Panc1 (cell line): ENCODE measurements around the gene COIL.

Experiments
- POLR2AphosphoS5 ChIP-seq: IDR thresholded peaks from 2 replicates; pipeline ENCODE4 v1.6.1; 2012; ENCODE audit warnings: mild to moderate bottlenecking, low read depth, low read length, moderate library complexity
- TCF7L2 ChIP-seq: IDR thresholded peaks from 2 replicates; pipeline ENCODE4 v1.6.1; 2011; ENCODE audit warnings: mild to moderate bottlenecking, low read depth, low read length, inconsistent platforms
- TF ChIP-seq, protein P1 (sequence below): fragments of 450-650 bp; IDR thresholded peaks from 2 replicates; pipeline ENCODE4 v1.5.1; 2017; ENCODE audit warnings: mild to moderate bottlenecking
- TF ChIP-seq, protein P2 (sequence below), 2 experiments: IDR thresholded peaks; 2 replicates each; pipeline ENCODE4 v1.6.1; 2011 to 2012; ENCODE audit warnings: low read depth in 2 of 2, control low read depth in 1 of 2, low read length in 1 of 2, mild to moderate bottlenecking in 1 of 2, moderate library complexity in 1 of 2; ENCODE audit not compliant: insufficient read depth in 1 of 2

DNA sequence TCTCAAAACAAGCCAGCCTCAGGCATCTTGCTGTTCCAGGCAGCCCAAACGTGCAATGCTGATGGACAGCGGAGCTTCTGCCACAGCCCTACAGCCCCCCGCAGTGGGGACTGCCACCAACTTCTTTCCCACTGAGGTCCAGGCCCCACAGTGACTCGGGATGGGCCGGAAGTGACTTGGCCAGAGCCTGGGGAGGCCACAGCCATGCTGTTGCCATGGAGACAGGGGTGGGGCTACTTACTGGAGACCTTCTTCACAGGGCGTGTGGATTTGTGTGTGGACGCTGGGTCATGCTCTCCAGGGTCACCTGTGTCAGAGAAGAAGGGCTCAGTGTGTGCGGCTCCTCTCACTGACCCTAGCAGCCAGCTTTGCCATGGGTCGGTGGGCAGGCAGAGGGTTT, 62.0 kb downstream of the COIL start:
- TF ChIP-seq, protein P1, sequence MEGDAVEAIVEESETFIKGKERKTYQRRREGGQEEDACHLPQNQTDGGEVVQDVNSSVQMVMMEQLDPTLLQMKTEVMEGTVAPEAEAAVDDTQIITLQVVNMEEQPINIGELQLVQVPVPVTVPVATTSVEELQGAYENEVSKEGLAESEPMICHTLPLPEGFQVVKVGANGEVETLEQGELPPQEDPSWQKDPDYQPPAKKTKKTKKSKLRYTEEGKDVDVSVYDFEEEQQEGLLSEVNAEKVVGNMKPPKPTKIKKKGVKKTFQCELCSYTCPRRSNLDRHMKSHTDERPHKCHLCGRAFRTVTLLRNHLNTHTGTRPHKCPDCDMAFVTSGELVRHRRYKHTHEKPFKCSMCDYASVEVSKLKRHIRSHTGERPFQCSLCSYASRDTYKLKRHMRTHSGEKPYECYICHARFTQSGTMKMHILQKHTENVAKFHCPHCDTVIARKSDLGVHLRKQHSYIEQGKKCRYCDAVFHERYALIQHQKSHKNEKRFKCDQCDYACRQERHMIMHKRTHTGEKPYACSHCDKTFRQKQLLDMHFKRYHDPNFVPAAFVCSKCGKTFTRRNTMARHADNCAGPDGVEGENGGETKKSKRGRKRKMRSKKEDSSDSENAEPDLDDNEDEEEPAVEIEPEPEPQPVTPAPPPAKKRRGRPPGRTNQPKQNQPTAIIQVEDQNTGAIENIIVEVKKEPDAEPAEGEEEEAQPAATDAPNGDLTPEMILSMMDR = no peak
- TF ChIP-seq TCF7L2 (no peak), POLR2AphosphoS5 (no peak)
- TF ChIP-seq, protein P2, sequence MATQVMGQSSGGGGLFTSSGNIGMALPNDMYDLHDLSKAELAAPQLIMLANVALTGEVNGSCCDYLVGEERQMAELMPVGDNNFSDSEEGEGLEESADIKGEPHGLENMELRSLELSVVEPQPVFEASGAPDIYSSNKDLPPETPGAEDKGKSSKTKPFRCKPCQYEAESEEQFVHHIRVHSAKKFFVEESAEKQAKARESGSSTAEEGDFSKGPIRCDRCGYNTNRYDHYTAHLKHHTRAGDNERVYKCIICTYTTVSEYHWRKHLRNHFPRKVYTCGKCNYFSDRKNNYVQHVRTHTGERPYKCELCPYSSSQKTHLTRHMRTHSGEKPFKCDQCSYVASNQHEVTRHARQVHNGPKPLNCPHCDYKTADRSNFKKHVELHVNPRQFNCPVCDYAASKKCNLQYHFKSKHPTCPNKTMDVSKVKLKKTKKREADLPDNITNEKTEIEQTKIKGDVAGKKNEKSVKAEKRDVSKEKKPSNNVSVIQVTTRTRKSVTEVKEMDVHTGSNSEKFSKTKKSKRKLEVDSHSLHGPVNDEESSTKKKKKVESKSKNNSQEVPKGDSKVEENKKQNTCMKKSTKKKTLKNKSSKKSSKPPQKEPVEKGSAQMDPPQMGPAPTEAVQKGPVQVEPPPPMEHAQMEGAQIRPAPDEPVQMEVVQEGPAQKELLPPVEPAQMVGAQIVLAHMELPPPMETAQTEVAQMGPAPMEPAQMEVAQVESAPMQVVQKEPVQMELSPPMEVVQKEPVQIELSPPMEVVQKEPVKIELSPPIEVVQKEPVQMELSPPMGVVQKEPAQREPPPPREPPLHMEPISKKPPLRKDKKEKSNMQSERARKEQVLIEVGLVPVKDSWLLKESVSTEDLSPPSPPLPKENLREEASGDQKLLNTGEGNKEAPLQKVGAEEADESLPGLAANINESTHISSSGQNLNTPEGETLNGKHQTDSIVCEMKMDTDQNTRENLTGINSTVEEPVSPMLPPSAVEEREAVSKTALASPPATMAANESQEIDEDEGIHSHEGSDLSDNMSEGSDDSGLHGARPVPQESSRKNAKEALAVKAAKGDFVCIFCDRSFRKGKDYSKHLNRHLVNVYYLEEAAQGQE (IDR thresholded peaks at IDR 0.05; ENCODE audit: insufficient read depth in 1 of 2, low read depth in 2 of 2, low read length in 1 of 2) = no peak
